WTC11 (cell line): ENCODE measurements around the gene TROAP.

Experiments
- CTCF ChIP-seq: fragments of 200-600 bp; IDR thresholded peaks from 2 replicates; pipeline ENCODE4 v1.8.0; 2022; ENCODE audit warnings: antibody characterized with exemption
- STAT6 ChIP-seq: sonication (generic); formaldehyde crosslinking; conservative IDR thresholded peaks from 2 replicates; pipeline ENCODE4 v1.8.1; 2023; ENCODE audit warnings: mild to moderate bottlenecking, low read depth, missing genetic modification reagents, moderate library complexity
- ZNF121 ChIP-seq: sonication (generic); formaldehyde crosslinking; IDR thresholded peaks from 2 replicates; pipeline ENCODE4 v1.8.0; 2023; ENCODE audit warnings: missing genetic modification reagents

GRCh38 chr12:49327887-49328286 lies 4.8 kb downstream of the TROAP start:
- TF ChIP-seq STAT6 (CRISPR knock-in tag) (no peak), ZNF121 (CRISPR knock-in tag) (no peak), CTCF (no peak)
